ENCODE results near the gene USP7. TPM values are rescaled to one million over a fixed set of nuclear protein-coding genes. Genes with fewer than 3 reads are reported as not detected.
"Not testable (repeated sequence)": the region's sequence is repeated elsewhere in the genome, so short reads cannot be mapped to it uniquely, and the experiment has no call there.

Gene USP7
- total RNA-seq, 2 donors from 2014 or later: 114 to 140 TPM

GRCh38 chr16:8982816-8983215 is 19.1 kb upstream of the USP7 start:
- no peaks in the 10 kb centered on the region for H3K36me3 ChIP-seq (ENCODE audit: control insufficient read depth, insufficient read depth, low read length)
- peaks cover 30% of the 10 kb centered on the region for H3K27me3 Mint-ChIP-seq (ENCODE audit: insufficient read depth)
- no peaks in the 10 kb centered on the region for H3K4me1 ChIP-seq (ENCODE audit: control insufficient read depth, insufficient read depth, low read length)
- H3K36me3 Mint-ChIP-seq (ENCODE audit: low read depth): no peaks in the 10 kb centered on the region
- H3K27me3 ChIP-seq (ENCODE audit: control insufficient read depth, insufficient read depth, low read length, poor library complexity, severe bottlenecking): no peaks in the 10 kb centered on the region
- H3K4me3 ChIP-seq (ENCODE audit: low read length): no peak overlapping the region
- 90 to 95% methylated on average over 5 to 7 of the region's 7 CpGs for whole genome bisulfite sequencing, 2 experiments (ENCODE audit: insufficient coverage in 1 of 2, insufficient read length in 1 of 2)
- H3K27ac ChIP-seq (ENCODE audit: low read depth, low read length): no peak overlapping the region
- no peaks in the 10 kb centered on the region for H3K9me3 ChIP-seq (ENCODE audit: control insufficient read depth, low read length)
- H3K9me3 Mint-ChIP-seq: peaks cover 16% of the 10 kb centered on the region
- no peak overlapping the region for H3K9ac ChIP-seq (ENCODE audit: extremely low read depth, low read length, poor library complexity, severe bottlenecking)
- no peak for DNase-seq
- no peak for TF ChIP-seq CTCF (conservative IDR thresholded peaks at IDR 0.05)
- no peak overlapping the region for H3K27ac Mint-ChIP-seq
- no peak overlapping the region for H3K4me3 Mint-ChIP-seq
- H3K4me1 Mint-ChIP-seq: peaks cover 4% of the 10 kb centered on the region

- not testable (repeated sequence) for H3K36me3 Mint-ChIP-seq (ENCODE audit: low read depth); H3K4me1 Mint-ChIP-seq; H3K36me3 ChIP-seq (ENCODE audit: control insufficient read depth, insufficient read depth, low read length); H3K27ac ChIP-seq (ENCODE audit: low read depth, low read length); H3K9me3 ChIP-seq (ENCODE audit: control insufficient read depth, low read length); H3K4me3 ChIP-seq (ENCODE audit: low read length); DNase-seq; H3K27ac Mint-ChIP-seq; H3K27me3 ChIP-seq (ENCODE audit: control insufficient read depth, insufficient read depth, low read length, poor library complexity, severe bottlenecking); H3K4me1 ChIP-seq (ENCODE audit: control insufficient read depth, insufficient read depth, low read length); H3K9ac ChIP-seq (ENCODE audit: extremely low read depth, low read length, poor library complexity, severe bottlenecking); H3K4me3 Mint-ChIP-seq
- Mint-ChIP-seq H3K9me3 (peaks cover 22% of the 10 kb centered on the region), H3K27me3 (ENCODE audit: insufficient read depth) (peaks cover 26% of the 10 kb centered on the region)
- 94 to 96% methylated on average over 18 to 31 of the region's 31 CpGs for WGBS, 2 experiments (ENCODE audit: insufficient coverage in 1 of 2, insufficient read length in 1 of 2)
Observed at GRCh38 chr16:8981901-8982300, 18.2 kb upstream of the USP7 start.

- not testable (repeated sequence) for H3K27ac ChIP-seq (ENCODE audit: low read depth, low read length); H3K27ac Mint-ChIP-seq; H3K27me3 ChIP-seq (ENCODE audit: control insufficient read depth, insufficient read depth, low read length, poor library complexity, severe bottlenecking); H3K36me3 ChIP-seq (ENCODE audit: control insufficient read depth, insufficient read depth, low read length); H3K9me3 ChIP-seq (ENCODE audit: control insufficient read depth, low read length); H3K36me3 Mint-ChIP-seq (ENCODE audit: low read depth); H3K27me3 Mint-ChIP-seq (ENCODE audit: insufficient read depth); H3K9me3 Mint-ChIP-seq; H3K9ac ChIP-seq (ENCODE audit: extremely low read depth, low read length, poor library complexity, severe bottlenecking); H3K4me1 ChIP-seq (ENCODE audit: control insufficient read depth, insufficient read depth, low read length); H3K4me1 Mint-ChIP-seq; H3K4me3 ChIP-seq (ENCODE audit: low read length); H3K4me3 Mint-ChIP-seq; DNase-seq
- whole genome bisulfite sequencing, 2 experiments (ENCODE audit: insufficient coverage in 1 of 2, insufficient read length in 1 of 2): 89 to 90% methylated on average over 2 of the region's 3 CpGs
Observed at GRCh38 chr16:8976189-8976588, 12.5 kb upstream of the USP7 start.

- Histone ChIP-seq H3K9ac (ENCODE audit: extremely low read depth, low read length, poor library complexity, severe bottlenecking) (no peak overlapping the region), H3K27me3 (ENCODE audit: control insufficient read depth, insufficient read depth, low read length, poor library complexity, severe bottlenecking) (no peaks in the 10 kb centered on the region), H3K4me3 (ENCODE audit: low read length) (no peak overlapping the region), H3K27ac (ENCODE audit: low read depth, low read length) (no peak overlapping the region), H3K9me3 (ENCODE audit: control insufficient read depth, low read length) (no peaks in the 10 kb centered on the region), H3K4me1 (ENCODE audit: control insufficient read depth, insufficient read depth, low read length) (no peaks in the 10 kb centered on the region), H3K36me3 (ENCODE audit: control insufficient read depth, insufficient read depth, low read length) (no peaks in the 10 kb centered on the region)
- H3K4me3 Mint-ChIP-seq: no peak overlapping the region
- no peaks in the 10 kb centered on the region for H3K36me3 Mint-ChIP-seq (ENCODE audit: low read depth)
- 60 to 87% methylated on average over 1 to 11 of the region's 11 CpGs for WGBS, 2 experiments (ENCODE audit: insufficient coverage in 1 of 2, insufficient read length in 1 of 2)
- no peak overlapping the region for H3K27ac Mint-ChIP-seq
- H3K27me3 Mint-ChIP-seq (ENCODE audit: insufficient read depth): peaks cover 5% of the 10 kb centered on the region
- no peak for DNase-seq
- TF ChIP-seq CTCF (conservative IDR thresholded peaks at IDR 0.05): no peak
- peaks cover 9% of the 10 kb centered on the region for H3K9me3 Mint-ChIP-seq
- H3K4me1 Mint-ChIP-seq: no peaks in the 10 kb centered on the region
Observed at GRCh38 chr16:8975039-8975438, 11.3 kb upstream of the USP7 start.
